GM21737 (cell line): ENCODE measurements around the gene BTBD18.

Experiments
- ATAC-seq: cut with Tn5 transposase; IDR thresholded peaks from one replicate; pipeline ENCODE4 v1.9.1; 2021; ENCODE audit warnings: mild to moderate bottlenecking, moderate library complexity; ENCODE audit not compliant: unreplicated experiment

The BTBD18 gene

DNA sequence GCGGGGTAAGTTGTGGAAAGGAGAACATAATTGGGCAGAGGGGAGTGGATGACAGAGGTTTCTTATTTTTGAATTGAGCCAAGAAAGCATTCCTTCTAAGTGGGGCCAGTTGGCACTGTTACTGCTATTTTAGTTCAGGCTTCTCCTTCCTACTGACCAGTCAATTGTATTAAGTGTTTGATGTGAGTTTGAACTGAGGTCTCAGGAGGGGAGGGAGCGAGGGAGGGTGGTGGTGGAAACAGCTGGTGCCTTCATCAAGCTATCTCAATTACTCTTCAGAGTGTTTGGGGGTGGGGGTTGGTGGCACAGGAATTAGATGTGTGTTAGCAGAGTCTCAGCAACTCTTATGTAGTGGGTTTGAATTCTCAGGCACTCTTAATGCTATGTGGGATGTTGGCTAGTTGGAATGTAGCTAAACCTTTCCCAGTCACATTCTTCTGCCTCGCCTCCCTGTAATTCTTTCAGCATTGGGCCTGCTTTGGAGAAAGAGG is 24.5 kb upstream of the BTBD18 start:
- ATAC-seq = no peak

GRCh38 chr11:57775491-57775890 is 23.9 kb upstream of the BTBD18 start:
- ATAC-seq = no peak

GRCh38 chr11:57773026-57773598 is 21.5 kb upstream of the BTBD18 start:
- no peak for ATAC-seq

DNA sequence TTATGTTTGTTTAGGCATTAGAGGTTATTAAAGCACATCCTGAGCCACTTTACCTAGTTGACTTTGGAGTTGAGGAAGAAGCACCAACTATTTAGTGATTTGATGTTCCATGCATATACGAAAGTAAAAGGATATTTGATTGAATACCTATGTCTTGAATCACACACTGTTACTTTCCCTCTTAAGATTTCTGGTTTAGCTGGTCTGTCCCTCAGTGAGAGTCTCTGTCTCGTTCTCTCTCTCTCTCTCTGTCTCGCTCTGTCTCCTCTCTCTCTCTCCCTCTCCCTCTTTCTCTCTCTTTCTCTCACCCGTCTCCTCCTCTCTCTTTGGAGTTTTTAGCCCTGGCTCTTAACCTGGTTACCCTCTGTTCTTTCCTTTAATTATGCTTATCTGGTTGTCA is 20.9 kb upstream of the BTBD18 start:
- ATAC-seq = no peak

DNA sequence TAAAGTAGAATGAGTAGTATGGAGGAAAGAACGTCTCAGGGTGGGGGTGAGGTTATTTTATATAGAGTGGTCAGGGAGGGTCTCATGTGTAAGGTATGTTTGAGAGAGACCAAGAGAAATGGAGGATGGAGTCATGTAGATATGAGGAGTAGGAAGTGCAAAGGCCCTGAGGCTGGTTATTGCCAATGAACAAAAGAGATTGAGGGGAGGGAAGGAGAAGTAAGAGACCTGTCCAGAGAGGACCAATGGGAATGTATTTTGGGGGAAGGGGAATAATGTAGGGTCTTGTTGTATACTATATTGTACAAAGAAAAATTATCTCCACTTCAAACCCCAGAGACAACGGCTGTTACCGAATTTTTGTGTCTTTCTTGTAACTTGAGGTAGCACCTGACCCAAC is 19.7 kb upstream of the BTBD18 start:
- ATAC-seq = no peak

DNA sequence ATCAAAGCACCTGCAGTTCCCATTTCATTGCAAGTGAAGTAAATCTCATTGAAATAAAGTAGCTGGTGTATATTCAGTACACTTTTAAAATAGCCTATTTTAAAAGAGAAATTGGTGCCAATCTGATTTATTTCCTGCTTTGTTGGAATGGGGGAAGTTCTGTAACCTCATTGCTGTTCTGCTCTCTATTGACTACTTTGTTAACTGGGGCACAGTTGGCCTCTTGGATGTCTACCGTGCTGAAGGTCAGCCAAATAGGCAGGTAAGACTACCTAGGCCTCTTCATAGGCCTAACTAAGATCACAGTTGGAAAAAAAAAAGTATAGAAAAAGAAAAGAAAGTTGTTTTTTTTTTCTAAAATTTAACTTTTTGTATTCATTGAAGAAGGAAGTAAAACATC is 19.2 kb upstream of the BTBD18 start:
- ATAC-seq = no peak

GRCh38 chr11:57764972-57765371 is 13.4 kb upstream of the BTBD18 start:
- ATAC-seq = no peak

- ATAC-seq = no peak
These were observed 12.9 kb upstream of the BTBD18 start for GRCh38 chr11:57764566-57764965.

GRCh38 chr11:57764021-57764420 is 12.4 kb upstream of the BTBD18 start:
- ATAC-seq = no peak

- ATAC-seq = no peak
These were observed 11.9 kb upstream of the BTBD18 start for GRCh38 chr11:57763568-57763967.

DNA sequence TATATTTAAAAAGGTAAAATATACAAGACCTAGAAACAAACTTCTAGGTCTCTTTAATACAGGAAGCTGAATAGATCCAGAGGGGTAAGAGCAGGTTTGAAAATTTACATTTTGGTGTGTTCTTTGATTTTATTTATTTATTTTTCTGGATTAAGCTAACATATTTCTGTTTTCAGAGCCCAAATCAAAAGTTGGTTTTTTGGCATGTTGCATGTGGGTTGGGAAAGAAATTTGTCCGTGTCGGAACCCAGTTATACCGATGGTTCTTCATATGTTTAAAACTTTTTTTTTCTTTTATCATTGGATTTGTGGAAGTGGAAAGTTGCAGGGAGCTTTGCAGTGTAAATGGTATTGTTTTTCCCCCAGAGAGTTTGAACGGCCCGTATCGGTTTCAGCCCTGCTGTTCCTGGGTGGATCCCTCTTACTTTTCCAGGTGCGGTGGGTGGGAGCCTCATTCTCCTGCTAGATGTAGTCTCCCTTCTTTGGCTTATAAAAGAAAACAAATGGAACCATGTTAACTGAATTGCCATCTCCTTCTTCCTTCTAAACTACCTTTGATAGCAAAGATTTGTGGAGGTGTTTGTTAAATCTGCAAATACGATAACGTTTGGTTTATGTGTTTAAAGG is 10.7 kb upstream of the BTBD18 start:
- no peak for ATAC-seq

GRCh38 chr11:57761301-57762234 is 9.9 kb upstream of the BTBD18 start, which contains the start of gene CTNND1:
Gene CTNND1 (plus strand): TSS chr11:57761802. CDS start chr11:57791479, 29,677 bp downstream.
- ATAC-seq = peak; percentile 97

DNA sequence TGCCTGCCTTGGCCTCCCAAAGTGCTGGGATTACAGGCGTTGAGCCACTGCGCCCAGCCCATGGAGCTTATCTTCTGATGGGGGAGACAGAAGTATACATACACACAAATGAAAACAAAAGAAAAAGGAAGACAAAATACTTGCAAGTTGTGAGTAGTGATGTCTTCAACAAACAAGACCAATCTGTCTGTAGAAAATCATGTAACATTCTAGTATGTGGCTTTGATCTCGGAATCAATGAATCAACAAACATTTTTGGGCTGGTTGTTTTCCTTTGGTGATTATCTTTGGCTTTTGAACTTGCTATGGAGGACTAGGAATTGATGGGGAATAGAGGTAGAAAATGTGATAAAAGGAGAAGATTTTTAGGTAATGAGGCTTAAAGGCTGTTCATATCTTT is 6.6 kb upstream of the BTBD18 start:
- ATAC-seq = no peak

- no peak for ATAC-seq
These were observed 1.3 kb upstream of the BTBD18 start for GRCh38 chr11:57752954-57753353.

DNA sequence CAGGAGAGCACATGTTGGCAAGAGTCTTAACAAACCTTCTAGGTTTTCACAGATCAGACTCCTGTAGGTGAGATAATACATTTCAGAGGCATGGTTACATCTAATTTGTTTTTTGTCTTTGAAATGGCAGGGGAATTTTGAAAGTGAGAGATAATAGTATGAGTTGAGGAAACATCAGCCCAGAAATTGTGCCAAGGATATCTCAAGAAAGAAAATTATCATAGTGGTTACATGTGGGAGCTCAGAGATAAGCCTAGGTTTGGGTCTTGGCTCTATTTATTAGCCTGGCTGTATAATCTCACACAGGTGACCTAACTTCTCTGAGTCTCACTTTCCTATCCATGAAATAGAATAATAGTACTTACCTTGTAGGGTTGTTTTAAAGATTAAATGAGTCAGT is 443 bp downstream of the BTBD18 start:
- no peak for ATAC-seq

GRCh38 chr11:57746920-57747319 is 4.7 kb downstream of the BTBD18 start:
- ATAC-seq = no peak

DNA sequence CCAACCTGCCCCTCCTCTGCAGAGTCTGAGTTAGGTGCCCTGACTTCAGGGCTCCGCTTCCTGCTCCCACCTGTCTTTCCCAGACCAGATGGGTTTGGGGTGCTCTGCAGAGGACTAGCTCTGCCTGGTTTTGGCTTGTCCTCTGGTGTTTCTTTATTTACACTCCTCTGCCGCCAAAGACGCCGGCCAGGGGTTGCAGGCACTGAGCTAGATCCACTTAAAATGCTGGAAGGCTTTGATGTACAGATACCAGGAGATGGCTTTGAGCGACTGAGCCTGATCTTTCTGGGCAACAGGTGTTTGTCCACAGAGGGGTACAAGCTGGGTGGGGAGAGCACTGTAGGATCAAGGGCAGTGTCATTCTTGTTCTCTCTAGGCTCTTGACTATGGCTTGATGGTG is 6.4 kb downstream of the BTBD18 start:
- no peak for ATAC-seq

- ATAC-seq = no peak
These were observed 7.3 kb downstream of the BTBD18 start for GRCh38 chr11:57744357-57744756.

GRCh38 chr11:57742087-57742452 is 9.5 kb downstream of the BTBD18 start:
- no peak for ATAC-seq

DNA sequence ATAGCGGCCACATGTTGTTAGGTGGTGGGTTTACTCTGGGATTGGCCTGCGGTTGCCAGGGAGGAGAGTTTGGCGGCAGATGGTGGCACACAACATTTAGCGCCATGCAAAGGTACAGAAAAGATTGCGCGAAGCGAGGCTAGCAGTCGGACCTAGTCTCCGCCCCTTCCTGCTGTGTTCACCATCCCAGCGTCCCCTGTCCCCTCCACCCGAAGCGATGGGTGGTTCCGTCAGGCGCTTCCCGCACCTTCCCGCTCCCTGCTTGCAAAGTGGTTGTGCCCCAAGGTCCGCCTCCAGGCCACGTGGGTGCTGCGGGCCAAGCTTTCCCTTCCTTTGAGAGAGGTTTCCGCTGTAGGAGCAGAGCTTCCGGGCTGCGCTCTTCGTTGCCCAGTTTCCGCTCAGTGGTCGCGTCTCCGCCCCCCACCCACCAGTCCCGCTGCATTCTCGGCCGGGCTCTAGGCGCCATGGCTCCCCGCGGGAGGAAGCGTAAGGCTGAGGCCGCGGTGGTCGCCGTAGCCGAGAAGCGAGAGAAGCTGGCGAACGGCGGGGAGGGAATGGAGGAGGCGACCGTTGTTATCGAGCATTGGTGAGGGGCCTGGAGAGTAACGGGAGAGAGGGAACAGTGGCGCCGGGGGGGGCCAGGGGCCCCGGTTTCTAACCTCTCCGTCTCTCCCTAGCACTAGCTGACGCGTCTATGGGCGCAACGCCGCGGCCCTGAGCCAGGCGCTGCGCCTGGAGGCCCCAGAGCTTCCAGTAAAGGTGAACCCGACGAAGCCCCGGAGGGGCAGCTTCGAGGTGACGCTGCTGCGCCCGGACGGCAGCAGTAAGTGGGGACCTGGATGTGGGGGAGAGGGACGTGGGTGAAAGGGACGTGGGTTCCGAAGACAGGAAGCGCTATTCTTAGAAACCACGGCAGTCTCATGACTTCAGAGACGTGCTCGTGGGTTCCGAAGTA is 10.2 kb downstream of the BTBD18 start, which contains the start of gene SELENOH:
Gene SELENOH, plus strand, starts transcription at position 360 of the 955 bp plus-strand sequence. Its CDS starts 105 bp downstream, at position 465.
- ATAC-seq = peak; percentile 91
